ENCODE measurements around the gene DOCK1. TPM values are rescaled to one million over a fixed set of nuclear protein-coding genes. Genes with fewer than 3 reads are reported as not detected.

Gene DOCK1
- polyA plus RNA-seq, 1 of the 3 experiments (the other 2 are of a cell fraction): 15.5 TPM

- Histone ChIP-seq H3F3A (replicated peaks; ENCODE audit: insufficient read depth) (peaks cover 3% of the 10 kb centered on the region), H3K36me3 (replicated peaks in 1 of 2; ENCODE audit: control insufficient read depth in 1 of 2, insufficient read depth in 2 of 2, low read length in 1 of 2) (no peaks in the 10 kb centered on the region), H3K27me3 (ENCODE audit: insufficient read depth) (no peaks in the 10 kb centered on the region), H4K20me1 (ENCODE audit: insufficient read depth) (peaks cover 4% of the 10 kb centered on the region; the same call in 1 of the 2 replicates), H3K9ac (no peak overlapping the region), H3K9me2 (no peaks in the 10 kb centered on the region), H2AFZ (ENCODE audit: low read depth) (no peak overlapping the region), H3K4me2 (no peak overlapping the region), H3K4me1 (ENCODE audit: control insufficient read depth in 1 of 2, insufficient read depth in 2 of 2, low read depth in 1 of 2, low read length in 1 of 2) (peaks cover 0 to 19% of the 10 kb centered on the region in 2 experiments; a peak in 3 of 4 replicates), H3K27ac (ENCODE audit: low read depth in 2 of 2, low read length in 1 of 2) (no peak overlapping the region; a peak in 1 of 4 replicates), H3K4me3 (ENCODE audit: low read depth in 2 of 2, low read length in 1 of 2) (no peak overlapping the region), H3K9me3 (no peaks in the 10 kb centered on the region), H3K79me2 (ENCODE audit: insufficient read depth) (no peaks in the 10 kb centered on the region)
- DNase-seq: no peak
- WGBS (ENCODE audit: low lambda C conversion rate): 88% methylated on average over 5 of the region's 5 CpGs
- CTCF ChIA-PET: no interaction called here
- TF ChIP-seq YY1 (IDR thresholded peaks at IDR 0.05; ENCODE audit: low read depth): no peak
- POLR2A ChIA-PET: no interaction called here
Measured at GRCh38 chr10:127399668-127400067, 494.4 kb downstream of the DOCK1 start.

GRCh38 chr10:127400216-127400615, 495.0 kb downstream of the DOCK1 start:
- no peak overlapping the region for H3K4me3 ChIP-seq (ENCODE audit: low read depth in 2 of 2, low read length in 1 of 2)
- POLR2A ChIA-PET: no interaction called here
- H3K36me3 ChIP-seq (replicated peaks in 1 of 2; ENCODE audit: control insufficient read depth in 1 of 2, insufficient read depth in 2 of 2, low read length in 1 of 2): no peaks in the 10 kb centered on the region
- no peak overlapping the region for H2AFZ ChIP-seq (ENCODE audit: low read depth)
- peaks cover 3% of the 10 kb centered on the region for H3F3A ChIP-seq (replicated peaks; ENCODE audit: insufficient read depth)
- DNase-seq: no peak
- H4K20me1 ChIP-seq (ENCODE audit: insufficient read depth): peaks cover 4% of the 10 kb centered on the region; the same call in 1 of the 2 replicates
- H3K4me2 ChIP-seq: no peak overlapping the region
- no peaks in the 10 kb centered on the region for H3K9me2 ChIP-seq
- 94% methylated on average over 4 of the region's 4 CpGs for WGBS (ENCODE audit: low lambda C conversion rate)
- no peak overlapping the region for H3K27ac ChIP-seq (ENCODE audit: low read depth in 2 of 2, low read length in 1 of 2)
- peaks cover 0 to 24% of the 10 kb centered on the region in 2 experiments; a peak in 3 of 4 replicates for H3K4me1 ChIP-seq (ENCODE audit: control insufficient read depth in 1 of 2, insufficient read depth in 2 of 2, low read depth in 1 of 2, low read length in 1 of 2)
- no peak overlapping the region for H3K9ac ChIP-seq
- TF ChIP-seq NFIC (IDR thresholded peaks at IDR 0.05; ENCODE audit: borderline replicate concordance) (no peak), IRF3 (IDR thresholded peaks at IDR 0.05; ENCODE audit: low read depth, low read length) (no peak), GATA2 (CRISPR knock-in tag; IDR thresholded peaks at IDR 0.05) (no peak), TAF1 (IDR thresholded peaks at IDR 0.05; ENCODE audit: borderline replicate concordance, low read depth, low read length) (no peak), EP300 (IDR thresholded peaks at IDR 0.05; ENCODE audit: borderline replicate concordance in 1 of 2, low read depth in 1 of 2, low read length in 1 of 2) (no peak), ELF1 (IDR thresholded peaks at IDR 0.05) (no peak), REST (IDR thresholded peaks at IDR 0.05; ENCODE audit: low read depth, low read length) (no peak), CTCF (IDR thresholded peaks at IDR 0.05) (no peak), ZBTB33 (IDR thresholded peaks at IDR 0.05; ENCODE audit: borderline replicate concordance, low read depth) (no peak), JUND (IDR thresholded peaks at IDR 0.05) (no peak)
- H3K9me3 ChIP-seq: no peaks in the 10 kb centered on the region
- CTCF ChIA-PET: no interaction called here
- H3K27me3 ChIP-seq (ENCODE audit: insufficient read depth): no peaks in the 10 kb centered on the region
- H3K79me2 ChIP-seq (ENCODE audit: insufficient read depth): no peaks in the 10 kb centered on the region

Data from SK-N-SH (cell line).